ENCODE data around the gene KCND2. TPM values are rescaled to one million over a fixed set of nuclear protein-coding genes. Genes with fewer than 3 reads are reported as not detected.

Gene KCND2
- total RNA-seq, 1 donor from 2014 or later, result 4.9 TPM

- DNase-seq (ENCODE audit: low spot score), result no peak
Measured at GRCh38 chr7:120412139-120413050, 139.4 kb downstream of the KCND2 start.

GRCh38 chr7:120413164-120413563 is 140.2 kb downstream of the KCND2 start:
- DNase-seq (ENCODE audit: low spot score), result no peak

- no peak for DNase-seq (ENCODE audit: low spot score)
Measured at GRCh38 chr7:120417244-120417979, 144.4 kb downstream of the KCND2 start.

DNA sequence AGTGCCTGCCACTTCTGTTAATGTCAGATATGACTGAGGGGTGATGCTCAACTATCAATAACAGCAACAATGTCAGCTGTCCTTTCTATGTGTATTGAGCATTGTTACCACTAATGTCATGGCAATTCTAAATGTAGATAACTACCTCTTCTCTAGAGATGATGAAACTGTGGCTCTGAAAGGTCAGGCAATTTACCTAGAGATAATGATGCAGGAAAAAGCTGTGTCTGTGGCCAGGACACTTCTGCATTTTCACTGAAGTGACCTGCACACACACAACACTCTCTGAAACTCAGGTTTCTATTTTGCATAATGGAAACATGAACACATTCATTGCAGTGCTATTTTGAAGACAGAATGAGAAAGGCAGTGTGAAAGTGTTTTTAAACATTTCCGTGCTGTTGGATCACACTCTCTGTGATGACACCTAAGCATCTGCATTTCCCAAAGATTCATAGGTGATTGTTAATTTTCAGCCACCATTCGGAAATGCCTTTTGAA is 148.2 kb downstream of the KCND2 start:
- DNase-seq (ENCODE audit: low spot score), result no peak

- no peak for DNase-seq (ENCODE audit: low spot score)
Measured at GRCh38 chr7:120431016-120431415, 158.0 kb downstream of the KCND2 start.

DNA sequence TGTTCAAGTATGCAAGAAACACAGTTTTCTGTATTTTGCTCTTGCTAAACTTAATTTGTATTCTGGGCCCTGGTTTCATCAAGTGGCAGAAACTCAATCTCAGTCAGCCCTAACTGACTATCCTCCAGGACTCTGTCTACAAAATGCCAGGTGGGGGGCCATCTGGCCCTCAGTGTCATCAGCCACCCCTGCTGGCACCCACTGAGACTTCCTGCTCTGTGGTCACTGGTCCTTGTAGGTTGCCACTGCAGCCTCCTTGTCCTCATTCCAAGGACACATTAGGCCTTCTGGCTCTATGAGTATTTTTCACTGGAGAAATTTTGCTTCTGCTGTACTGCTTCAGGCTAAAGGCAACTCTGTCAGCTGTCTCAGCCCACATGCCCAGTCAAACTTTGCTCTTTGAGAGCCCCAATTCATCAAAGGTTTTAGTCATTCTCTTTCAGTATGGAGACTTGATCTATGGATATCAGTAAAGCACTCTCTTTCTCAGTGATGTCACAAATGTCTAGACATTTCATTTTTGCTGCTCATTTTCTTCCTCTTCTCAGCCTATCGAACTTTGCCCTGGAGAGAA is 163.6 kb downstream of the KCND2 start:
- no peak for DNase-seq (ENCODE audit: low spot score)

GRCh38 chr7:120441850-120442249 is 168.9 kb downstream of the KCND2 start:
- no peak for DNase-seq (ENCODE audit: low spot score)

- DNase-seq (ENCODE audit: low spot score), result no peak
Measured at GRCh38 chr7:120442838-120443237, 169.9 kb downstream of the KCND2 start.

DNA sequence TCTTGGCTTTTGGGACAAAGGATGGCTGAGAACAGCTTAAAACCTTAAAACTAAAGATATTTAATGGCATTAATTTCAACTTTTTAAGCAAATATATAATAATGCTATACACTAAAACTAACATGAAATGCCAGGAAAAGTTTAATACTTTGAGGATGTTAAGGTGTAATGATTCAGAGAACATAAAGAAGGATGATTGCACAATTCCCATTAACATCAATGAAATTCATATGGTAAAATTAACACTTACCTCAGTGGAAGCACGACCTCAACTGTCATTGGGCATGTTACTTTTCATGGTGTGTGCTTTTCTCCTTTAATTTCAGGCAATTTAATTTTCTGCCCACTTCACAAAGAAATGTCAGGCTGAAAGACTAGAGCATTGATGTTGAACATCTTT is 171.7 kb downstream of the KCND2 start:
- DNase-seq (ENCODE audit: low spot score), result no peak

- DNase-seq (ENCODE audit: low spot score), result no peak
Measured at GRCh38 chr7:120445276-120445675, 172.3 kb downstream of the KCND2 start.

DNA sequence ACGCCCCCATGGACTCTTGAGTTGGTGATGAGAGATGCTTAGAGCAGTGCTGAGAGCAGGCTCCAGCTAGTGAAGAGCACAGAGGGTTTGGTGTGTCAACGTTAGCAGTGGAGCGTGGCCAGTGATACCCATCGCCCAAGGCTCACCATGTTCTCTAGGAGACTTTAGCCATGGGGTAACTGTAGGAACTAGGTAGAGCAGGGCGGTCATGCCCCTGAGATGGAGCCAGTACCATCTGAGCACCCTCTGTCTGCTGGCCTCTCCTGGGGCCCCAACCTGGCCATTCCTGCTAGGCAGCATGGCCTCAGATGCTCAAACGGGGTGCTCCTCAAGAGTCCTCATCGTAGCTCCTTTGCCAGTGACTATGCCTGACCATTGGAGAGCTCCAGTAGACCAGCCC is 179.7 kb downstream of the KCND2 start:
- DNase-seq (ENCODE audit: low spot score), result no peak

DNA sequence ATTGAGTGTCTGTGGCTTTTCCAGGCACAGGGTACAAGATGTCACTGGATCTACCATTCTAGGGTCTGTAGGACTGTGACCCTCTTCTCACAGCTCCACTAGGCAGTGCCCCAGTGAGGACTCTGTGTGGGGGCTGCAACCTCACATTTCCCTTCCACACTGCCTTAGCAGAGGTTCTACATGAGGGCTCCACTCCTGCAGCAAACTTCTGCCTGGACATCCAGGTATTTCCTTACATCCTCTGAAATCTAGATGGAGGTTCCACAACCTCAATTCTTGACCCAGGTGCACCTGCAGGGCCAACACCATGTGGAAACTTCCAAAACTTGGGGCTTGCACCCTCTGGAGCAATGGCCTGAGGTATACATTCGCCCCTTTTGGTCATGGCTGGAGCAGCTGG is 183.7 kb downstream of the KCND2 start:
- DNase-seq (ENCODE audit: low spot score), result no peak

DNA sequence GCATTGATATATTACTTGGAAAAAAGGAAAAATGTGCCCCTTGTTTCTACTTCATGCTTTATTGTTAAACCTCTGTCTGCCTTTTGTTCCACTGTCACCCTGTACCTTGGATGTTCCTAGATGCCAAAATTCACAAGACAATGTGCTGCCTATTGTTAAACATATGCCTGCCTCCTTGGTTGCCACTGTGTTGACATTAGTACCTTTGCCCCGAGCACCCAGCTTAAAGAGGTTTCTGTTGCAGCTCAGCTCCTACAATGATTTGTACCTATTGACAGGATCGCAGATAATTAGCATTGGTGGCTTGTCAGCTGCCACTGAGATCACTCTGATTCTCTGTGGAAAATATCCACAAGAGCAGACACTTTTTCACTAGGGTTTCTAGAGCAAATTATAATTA is 188.0 kb downstream of the KCND2 start:
- no peak for DNase-seq (ENCODE audit: low spot score)

- no peak for DNase-seq (ENCODE audit: low spot score)
Measured at GRCh38 chr7:120462991-120463390, 190.0 kb downstream of the KCND2 start.

DNA sequence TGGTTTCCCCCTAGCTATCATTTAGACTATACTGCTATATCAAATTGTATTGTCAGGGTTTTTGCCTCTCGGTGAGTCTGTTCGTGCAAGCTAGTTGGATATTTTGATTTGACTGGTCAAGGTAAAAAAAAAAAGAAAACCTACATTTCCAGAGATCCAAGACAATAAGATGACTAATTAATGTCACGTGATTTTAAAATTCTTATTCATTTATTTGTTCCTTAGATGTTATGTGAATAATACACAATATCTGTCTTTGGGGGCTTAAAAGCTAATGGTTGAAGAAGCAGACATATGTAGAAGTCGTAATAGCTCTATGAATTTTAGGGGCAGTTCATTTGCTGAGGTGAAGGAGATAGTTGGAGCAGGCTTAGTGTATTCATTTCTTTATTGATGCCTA is 191.1 kb downstream of the KCND2 start:
- DNase-seq (ENCODE audit: low spot score), result no peak

GRCh38 chr7:120467676-120468075 is 194.7 kb downstream of the KCND2 start:
- DNase-seq (ENCODE audit: low spot score), result no peak

DNA sequence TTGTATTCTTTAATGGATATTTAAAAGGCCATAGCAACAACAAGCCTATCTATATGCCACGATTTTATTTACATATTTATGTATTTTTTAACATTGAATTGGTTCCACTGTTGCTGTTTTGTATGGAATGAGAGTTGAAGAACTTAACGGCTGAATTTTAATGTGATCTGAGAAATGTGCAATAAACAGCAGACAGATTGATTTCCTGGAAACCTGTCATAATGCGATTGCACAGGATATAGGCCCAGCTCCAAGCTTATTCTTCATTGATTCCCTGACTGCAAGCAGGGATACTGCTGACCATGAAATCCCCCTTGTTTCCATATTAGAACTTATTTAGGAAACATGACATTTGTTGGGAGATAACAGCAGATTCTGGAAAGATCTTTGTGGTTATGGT is 195.6 kb downstream of the KCND2 start:
- no peak for DNase-seq (ENCODE audit: low spot score)

- no peak for DNase-seq (ENCODE audit: low spot score)
Measured at GRCh38 chr7:120472892-120473291, 199.9 kb downstream of the KCND2 start.

GRCh38 chr7:120473352-120473751 is 200.4 kb downstream of the KCND2 start:
- no peak for DNase-seq (ENCODE audit: low spot score)

- DNase-seq (ENCODE audit: low spot score), result no peak
Measured at GRCh38 chr7:120475994-120476393, 203.0 kb downstream of the KCND2 start.

GRCh38 chr7:120480472-120480871 is 207.5 kb downstream of the KCND2 start:
- no peak for DNase-seq (ENCODE audit: low spot score)

GRCh38 chr7:120480930-120481329 is 208.0 kb downstream of the KCND2 start:
- no peak for DNase-seq (ENCODE audit: low spot score)

DNA sequence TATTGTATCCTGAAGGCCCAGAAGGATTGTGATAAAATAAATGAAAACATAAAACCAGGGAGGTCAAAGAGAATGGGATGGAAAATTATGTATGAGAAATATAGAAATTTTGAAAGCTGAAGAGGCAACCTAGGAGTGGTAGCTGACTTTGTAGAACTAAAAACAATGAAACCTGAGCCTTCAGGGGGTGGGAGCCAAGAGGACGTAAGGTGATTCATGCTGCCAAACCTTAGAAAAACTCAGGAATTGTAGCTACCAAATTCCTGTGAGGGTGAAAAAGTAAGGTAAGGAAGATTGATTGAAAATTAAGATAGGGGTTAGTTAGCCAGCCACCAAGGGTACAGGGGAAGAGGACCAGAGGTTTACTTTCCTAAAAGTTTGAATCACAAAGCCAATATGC is 213.2 kb downstream of the KCND2 start:
- DNase-seq (ENCODE audit: low spot score), result no peak
